Hepatocyte (in vitro differentiated cells): ENCODE data around the gene MOGAT1.

Experiments
- CTCF ChIP-seq: fragments of 200-600 bp; sonication (generic); IDR thresholded peaks from 2 replicates; pipeline ENCODE4 v1.5.1; 2016; ENCODE audit warnings: antibody characterized with exemption, mild to moderate bottlenecking; ENCODE audit not compliant: poor library complexity
- EZH2 ChIP-seq: fragments of 200-600 bp; sonication (generic); IDR thresholded peaks from 2 replicates; pipeline ENCODE4 v1.6.1; 2016; ENCODE audit warnings: antibody characterized with exemption, mild to moderate bottlenecking, borderline replicate concordance
- EZH2phosphoT487 ChIP-seq: fragments of 200-600 bp; sonication (generic); IDR thresholded peaks from one replicate; pipeline ENCODE4 v1.6.1; 2018; ENCODE audit warnings: antibody characterized with exemption, mild to moderate bottlenecking, low read depth, moderate library complexity; ENCODE audit not compliant: unreplicated experiment, severe bottlenecking

GRCh38 chr2:222703886-222704285, 32.4 kb downstream of the MOGAT1 start:
- TF ChIP-seq CTCF (no peak), EZH2 (no peak), EZH2phosphoT487 (no peak)
